IPS DF 19.7 (cell line): ENCODE data around the gene PRKACG.
"Not testable (repeated sequence)": the region's sequence is repeated elsewhere in the genome, so short reads cannot be mapped to it uniquely, and the experiment has no call there.

Experiments
- DNase-seq: peaks from one replicate; pipeline ENCODE4 v3.0.0-alpha.2; 2013; ENCODE audit warnings: low read depth, low spot score

Gene PRKACG

GRCh38 chr9:69014013-69014412 is at the start of gene PRKACG:
Gene PRKACG (minus strand): TSS chr9:69014113. CDS start chr9:69014092, 21 bp downstream.
- DNase-seq, result no peak

DNA sequence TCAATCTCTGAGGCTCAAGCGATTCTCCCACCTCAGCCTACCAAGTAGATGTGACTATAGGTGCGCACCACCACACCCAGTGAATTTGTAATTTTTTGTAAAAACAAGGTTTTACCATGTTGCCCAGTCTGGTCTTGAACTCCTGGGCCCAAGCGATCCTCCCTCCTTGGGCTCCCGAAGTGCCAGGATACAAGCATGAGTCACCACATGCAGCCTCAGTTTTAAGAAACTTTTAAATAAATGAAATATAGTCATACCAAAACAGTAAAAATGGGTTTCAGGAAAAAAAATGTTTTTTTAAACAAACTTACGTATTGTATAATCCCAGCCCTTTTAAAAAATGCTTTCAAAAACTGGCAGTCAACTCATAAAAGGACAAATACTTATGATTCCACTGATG is 48.3 kb upstream of the PRKACG start:
- no peak for DNase-seq

DNA sequence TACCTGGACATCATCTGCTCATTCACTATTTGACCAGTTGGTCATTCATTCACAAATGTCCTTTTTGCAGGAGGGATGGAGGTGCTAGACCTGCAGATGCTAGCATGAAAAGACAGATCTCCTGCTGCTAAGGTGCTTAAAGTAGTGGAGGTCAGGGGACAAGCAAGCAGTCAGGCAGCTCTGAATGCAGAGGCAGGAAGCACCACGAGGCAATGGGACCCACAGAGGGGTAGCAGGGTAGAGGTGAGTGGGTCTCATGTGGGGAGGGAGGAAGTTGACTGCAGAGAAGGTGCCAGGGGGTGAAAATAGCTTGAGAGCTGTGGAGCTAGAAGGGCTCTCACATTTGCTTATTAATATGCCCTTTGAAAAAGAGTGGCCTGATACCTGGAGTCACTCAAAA is 46.9 kb upstream of the PRKACG start:
- DNase-seq, result no peak

GRCh38 chr9:69058101-69058500 is 44.2 kb upstream of the PRKACG start:
- no peak for DNase-seq

GRCh38 chr9:69056191-69056815 is 42.4 kb upstream of the PRKACG start:
- no peak for DNase-seq

DNA sequence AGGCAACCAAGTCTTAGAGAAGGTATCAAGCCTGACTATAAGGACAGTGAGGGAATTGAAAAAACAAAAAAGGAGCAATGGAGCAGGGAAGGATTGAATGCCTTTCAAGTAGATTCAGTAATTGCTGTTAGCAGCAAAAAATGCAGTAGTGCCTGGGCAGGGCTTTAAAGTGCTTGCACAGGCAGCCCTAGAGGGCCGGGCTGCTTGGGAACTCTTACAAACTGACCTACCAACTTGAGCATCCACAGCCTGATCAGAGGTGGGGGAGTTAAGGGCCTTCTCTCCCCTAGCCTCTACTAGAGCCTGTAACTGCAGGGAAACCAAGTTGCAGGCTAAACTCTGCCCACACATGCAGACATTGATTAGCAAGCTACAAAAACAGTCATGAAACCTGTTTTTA is 41.1 kb upstream of the PRKACG start:
- DNase-seq, result no peak

GRCh38 chr9:69050936-69051335 is 37.0 kb upstream of the PRKACG start:
- not testable (repeated sequence) for DNase-seq

- no peak for DNase-seq
Measured at GRCh38 chr9:69049094-69049493, 35.2 kb upstream of the PRKACG start.

DNA sequence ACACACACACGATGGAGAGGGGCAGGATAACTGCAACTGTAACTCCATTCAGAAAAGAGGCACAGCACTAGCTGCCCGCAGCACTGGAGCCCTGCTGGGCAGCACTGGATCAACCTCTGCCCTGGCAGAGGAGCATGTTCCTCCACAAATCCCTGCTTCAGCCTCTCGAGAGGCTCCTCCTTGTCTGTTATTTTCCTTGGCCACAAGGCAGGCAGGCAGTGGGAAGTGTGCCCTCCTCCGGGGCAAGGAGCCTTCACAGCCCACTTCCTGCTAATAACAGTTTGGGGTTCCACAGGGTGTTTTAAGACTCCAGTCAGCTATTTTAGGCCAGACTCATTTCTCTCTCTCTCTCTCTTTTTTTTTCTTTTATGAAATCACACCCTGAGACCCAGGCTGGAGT is 33.5 kb upstream of the PRKACG start:
- DNase-seq, result no peak

- no peak for DNase-seq
Measured at GRCh38 chr9:69046723-69047122, 32.8 kb upstream of the PRKACG start.

- DNase-seq, result no peak
Measured at GRCh38 chr9:69045821-69046220, 31.9 kb upstream of the PRKACG start.

GRCh38 chr9:69044240-69045219 is 30.6 kb upstream of the PRKACG start:
- no peak for DNase-seq

GRCh38 chr9:69040646-69041045 is 26.7 kb upstream of the PRKACG start:
- DNase-seq, result no peak

DNA sequence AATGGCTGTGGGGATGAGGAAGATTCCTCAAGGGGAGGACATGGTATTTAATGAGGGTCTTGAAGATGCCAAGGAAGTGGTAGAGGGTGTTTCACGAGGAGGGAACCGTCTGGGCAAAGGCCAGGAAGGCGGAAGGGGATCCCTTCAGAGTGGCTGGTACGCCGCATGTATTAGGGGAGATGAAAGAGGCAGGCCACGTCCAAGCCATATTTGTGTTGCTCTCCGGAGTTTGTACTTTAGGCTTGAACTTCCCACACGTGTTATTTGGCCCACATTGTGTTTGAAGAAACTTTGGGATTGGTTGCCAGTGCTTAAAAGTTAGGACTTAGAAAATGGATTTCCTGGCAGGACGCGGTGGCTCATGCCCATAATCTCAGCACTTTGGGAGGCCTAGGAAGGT is 22.9 kb upstream of the PRKACG start:
- DNase-seq, result no peak

DNA sequence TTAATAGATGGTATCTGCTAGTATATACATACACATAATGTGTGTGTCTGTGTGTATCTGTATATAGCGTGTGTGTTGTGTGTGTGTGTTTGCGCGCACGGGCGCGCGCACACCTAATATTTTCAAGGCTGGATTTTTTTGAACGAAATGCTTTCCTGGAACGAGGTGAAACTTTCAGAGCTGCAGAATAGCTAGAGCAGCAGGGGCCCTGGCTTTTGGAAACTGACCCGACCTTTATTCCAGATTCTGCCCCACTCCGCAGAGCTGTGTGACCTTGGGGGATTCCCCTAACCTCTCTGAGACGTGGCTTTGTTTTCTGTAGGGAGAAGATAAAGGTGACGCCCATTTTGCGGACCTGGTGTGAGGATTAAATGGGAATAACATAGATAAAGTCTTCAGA is 22.4 kb upstream of the PRKACG start:
- no peak for DNase-seq

DNA sequence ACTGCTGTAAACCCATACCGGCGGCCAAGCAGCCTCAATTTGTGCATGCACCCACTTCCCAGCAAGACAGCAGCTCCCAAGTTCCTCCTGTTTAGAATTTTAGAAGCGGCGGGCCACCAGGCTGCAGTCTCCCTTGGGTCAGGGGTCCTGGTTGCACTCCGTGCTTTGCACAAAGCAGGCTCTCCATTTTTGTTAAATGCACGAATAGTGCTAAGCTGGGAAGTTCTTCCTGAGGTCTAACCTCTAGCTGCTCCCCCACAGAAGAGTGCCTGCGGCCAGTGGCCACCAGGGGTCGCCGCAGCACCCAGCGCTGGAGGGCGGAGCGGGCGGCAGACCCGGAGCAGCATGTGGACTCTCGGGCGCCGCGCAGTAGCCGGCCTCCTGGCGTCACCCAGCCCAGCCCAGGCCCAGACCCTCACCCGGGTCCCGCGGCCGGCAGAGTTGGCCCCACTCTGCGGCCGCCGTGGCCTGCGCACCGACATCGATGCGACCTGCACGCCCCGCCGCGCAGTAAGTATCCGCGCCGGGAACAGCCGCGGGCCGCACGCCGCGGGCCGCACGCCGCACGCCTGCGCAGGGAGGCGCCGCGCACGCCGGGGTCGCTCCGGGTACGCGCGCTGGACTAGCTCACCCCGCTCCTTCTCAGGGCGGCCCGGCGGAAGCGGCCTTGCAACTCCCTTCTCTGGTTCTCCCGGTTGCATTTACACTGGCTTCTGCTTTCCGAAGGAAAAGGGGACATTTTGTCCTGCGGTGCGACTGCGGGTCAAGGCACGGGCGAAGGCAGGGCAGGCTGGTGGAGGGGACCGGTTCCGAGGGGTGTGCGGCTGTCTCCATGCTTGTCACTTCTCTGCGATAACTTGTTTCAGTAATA is 21.8 kb upstream of the PRKACG start, which contains the start of gene FXN:
FXN (plus strand) TSS at position 315 of the 871 bp plus-strand sequence; CDS start at position 346, 31 bp downstream.
- no peak for DNase-seq

DNA sequence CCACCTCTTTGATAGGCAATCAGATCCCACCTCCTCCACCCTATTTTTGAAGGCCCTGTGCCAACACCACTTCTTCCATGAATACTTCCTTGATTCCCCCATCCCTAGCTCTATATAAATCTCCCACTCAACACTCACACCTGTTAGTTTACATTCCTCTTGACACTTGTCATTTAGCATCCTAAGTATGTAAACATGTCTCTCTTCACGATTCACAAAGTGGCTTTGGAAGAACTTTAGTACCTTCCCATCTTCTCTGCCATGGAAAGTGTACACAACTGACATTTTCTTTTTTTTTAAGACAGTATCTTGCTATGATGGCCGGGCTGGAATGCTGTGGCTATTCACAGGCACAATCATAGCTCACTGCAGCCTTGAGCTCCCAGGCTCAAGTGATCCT is 20.2 kb upstream of the PRKACG start:
- no peak for DNase-seq

DNA sequence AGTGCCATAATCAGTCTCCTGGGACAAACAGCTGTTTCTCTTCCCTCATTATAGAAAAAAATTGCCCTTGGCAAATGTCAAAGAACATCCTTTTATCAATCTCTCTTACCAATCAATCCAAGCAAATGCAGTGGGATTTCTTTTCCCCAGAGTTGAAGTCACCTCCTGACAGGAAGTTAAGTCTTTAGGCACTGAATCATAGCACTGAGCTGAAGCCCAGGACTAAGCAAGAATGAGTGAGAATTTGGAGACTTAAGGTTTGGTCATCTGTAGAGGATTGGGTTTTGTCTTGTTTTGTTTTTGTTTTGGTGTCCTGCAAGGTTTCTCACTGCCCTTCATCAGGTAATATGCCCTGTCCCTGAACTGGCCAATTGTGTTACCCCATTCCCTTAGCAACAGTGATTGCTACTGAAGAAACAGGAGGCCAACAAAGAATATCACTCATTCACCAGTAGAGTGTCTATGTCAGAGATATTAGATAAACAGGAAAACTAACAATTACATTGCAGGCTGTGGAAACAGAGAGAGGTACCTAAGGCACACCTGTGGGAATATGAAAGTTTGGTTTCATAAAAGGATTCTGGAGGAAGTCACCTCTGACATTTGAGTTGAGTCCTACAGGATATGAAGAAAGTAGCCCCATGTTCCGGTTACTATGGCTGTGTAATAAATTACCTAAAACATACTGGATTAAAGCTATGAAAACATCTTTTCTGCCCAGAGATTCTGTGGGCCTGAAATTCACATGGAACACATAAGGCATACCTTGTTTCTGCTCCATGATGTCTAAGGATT is 17.1 kb upstream of the PRKACG start:
- no peak for DNase-seq

- no peak for DNase-seq
Measured at GRCh38 chr9:69029535-69029934, 15.6 kb upstream of the PRKACG start.

DNA sequence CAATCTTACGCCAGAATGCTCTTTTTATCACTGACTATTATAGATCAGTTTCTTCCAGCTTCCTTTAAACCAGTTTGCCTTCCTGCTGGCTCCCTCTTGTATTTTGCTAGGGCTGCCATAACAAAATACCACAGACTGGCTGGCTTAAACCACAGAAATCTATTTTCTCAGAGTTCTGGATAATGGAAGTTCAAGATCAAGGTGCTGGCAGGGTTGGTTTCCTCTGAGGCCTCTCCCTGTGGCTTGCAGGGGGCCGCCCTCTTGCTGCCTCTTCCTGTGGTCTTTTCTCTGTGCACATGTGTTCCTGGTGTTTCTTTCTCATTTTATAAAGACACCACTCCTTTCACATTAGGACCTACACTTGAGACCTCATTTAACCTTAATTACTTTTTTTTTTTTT is 14.8 kb upstream of the PRKACG start:
- DNase-seq, result no peak
